Measurements from ENCODE around the gene DBH.

The DBH gene

DNA sequence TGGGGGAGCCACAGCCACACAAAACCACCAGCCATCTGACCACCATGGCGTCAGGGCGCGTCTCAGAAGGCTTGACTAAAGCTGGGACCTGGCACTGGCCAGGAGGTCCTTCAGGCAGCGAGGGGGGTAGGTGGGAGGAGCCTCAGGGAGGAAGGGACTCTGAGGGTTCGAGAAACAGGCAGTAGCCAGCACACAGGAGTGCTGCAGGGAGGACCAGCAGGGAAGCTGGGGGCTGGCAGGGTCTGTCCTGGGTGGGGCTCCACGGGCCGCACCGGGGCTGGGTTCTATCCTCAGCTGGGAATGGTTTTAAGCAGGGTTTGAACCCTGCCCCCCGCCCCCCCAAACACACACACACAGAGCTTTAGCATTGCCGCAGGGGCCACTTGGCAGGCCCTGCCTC is 34.4 kb upstream of the DBH start:
- H3K36me3 ChIP-seq (ENCODE audit: insufficient read depth, low read length) = no peaks in the 10 kb centered on the region
- no peak overlapping the region for H3K4me3 ChIP-seq
- H3K9ac ChIP-seq (ENCODE audit: insufficient read length) = no peak overlapping the region
- TF ChIP-seq POLR2AphosphoS5 (IDR thresholded peaks at IDR 0.05; ENCODE audit: borderline replicate concordance, low read depth, low read length) = no peak
- no peak overlapping the region for H3K27ac ChIP-seq
- no peak for DNase-seq (ENCODE audit: low read depth, low spot score)
- 0 out of 2 replicates have a peak, but pooled peaks cover 5% of the 10 kb centered on the region for H3K9me3 ChIP-seq (ENCODE audit: low read depth, low read length)

DNA sequence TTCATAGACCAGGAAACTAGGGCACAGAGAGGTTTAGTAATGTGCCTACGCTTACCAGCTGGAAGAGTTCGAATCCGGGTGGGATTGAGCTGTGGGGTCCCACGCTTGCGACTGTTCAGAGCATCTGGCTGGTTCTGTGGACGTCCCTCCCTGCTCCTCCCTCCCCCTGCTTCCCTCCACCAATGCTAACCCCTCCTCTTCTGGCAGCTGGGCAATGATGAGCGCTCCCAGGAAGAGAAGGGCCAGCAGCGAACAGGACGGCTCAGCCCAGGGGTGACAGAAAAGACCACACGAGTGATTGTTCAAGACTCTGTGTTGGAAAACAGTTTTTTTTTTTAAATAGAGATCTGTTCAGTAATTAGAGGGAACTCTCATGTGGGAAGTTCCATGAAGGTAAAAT is 33.9 kb upstream of the DBH start:
- no peaks in the 10 kb centered on the region for H3K36me3 ChIP-seq (ENCODE audit: insufficient read depth, low read length)
- TF ChIP-seq POLR2AphosphoS5 (IDR thresholded peaks at IDR 0.05; ENCODE audit: borderline replicate concordance, low read depth, low read length) = no peak
- DNase-seq (ENCODE audit: low read depth, low spot score) = no peak

DNA sequence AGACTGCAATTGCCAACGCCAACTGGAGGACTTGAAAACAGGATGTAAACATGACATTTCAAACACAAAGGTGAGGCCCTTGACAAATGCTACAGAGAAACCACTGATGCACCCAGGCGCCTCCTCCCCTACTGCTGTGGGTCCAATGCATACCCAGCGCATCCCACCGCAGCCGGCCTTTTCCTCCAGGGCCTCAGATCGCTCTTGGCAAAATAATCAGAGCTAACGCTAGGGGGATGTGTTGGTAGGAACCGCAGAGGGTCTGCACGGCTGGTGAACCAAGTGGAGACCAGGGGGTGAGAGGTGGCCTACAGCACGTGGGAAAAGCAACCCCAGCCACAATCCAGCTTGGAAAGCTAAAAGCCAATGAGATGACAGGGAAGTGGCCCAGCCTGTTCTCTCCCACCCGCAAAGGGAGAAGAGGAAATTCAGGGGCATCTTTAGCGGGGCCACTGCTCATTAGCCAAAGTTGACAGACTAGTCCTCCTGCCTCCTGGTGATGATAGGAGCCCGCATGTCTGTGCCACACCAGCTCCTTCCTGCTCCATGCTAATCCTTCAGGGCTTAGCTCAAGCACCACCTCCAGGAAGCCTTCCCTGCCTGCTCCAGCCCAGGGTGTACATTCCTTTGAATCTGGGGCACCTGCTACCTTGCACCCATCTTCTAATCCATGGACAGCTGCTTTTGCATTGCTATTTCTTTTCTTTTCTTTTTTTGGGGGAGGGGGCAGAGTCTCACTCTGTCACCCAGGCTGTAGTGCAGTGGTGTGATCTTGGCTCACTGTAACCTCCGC is 32.8 kb upstream of the DBH start:
- no peak for TF ChIP-seq FOXP2 (optimal IDR thresholded peaks at IDR 0.05; ENCODE audit: control extremely low read depth, extremely low read length, insufficient read depth)
- TF ChIP-seq EZH2 (IDR thresholded peaks at IDR 0.05) = no peak
- TF ChIP-seq POLR2AphosphoS5 (IDR thresholded peaks at IDR 0.05; ENCODE audit: borderline replicate concordance, low read depth, low read length) = no peak
- H3K4me3 ChIP-seq = no peak overlapping the region
- H3K27ac ChIP-seq = no peak overlapping the region
- no peaks in the 10 kb centered on the region for H3K36me3 ChIP-seq (ENCODE audit: insufficient read depth, low read length)
- no peak overlapping the region for H3K9ac ChIP-seq (ENCODE audit: insufficient read length)
- H3K9me3 ChIP-seq (ENCODE audit: low read depth, low read length) = no peaks in the 10 kb centered on the region
- no peak for DNase-seq (ENCODE audit: low read depth, low spot score)

More for the DNA sequence above, 33.9 kb upstream of the DBH start:
- no peak overlapping the region for H3K4me3 ChIP-seq
- 0 out of 2 replicates have a peak, but pooled peaks cover 5% of the 10 kb centered on the region for H3K9me3 ChIP-seq (ENCODE audit: low read depth, low read length)
- no peak overlapping the region for H3K27ac ChIP-seq
- H3K9ac ChIP-seq (ENCODE audit: insufficient read length) = no peak overlapping the region

DNA sequence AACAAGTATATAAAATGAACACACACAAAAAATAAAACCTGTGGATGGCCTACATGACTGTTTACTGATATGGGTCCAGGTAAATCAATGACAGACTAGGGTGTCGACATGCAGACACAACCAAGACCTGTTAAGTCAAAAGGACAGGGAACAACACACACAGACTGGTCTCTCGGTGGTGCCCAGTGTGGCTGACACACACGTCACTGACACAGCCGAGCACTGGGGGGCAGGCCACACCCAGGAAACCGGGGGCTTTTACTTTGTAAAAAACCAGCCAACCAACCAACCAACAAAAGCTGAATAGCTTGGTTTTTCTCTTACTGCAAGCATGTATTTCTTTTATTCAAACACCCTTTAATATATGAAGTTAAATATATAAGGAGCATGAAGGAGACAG is 31.9 kb upstream of the DBH start:
- H3K4me3 ChIP-seq = no peak overlapping the region
- TF ChIP-seq POLR2AphosphoS5 (IDR thresholded peaks at IDR 0.05; ENCODE audit: borderline replicate concordance, low read depth, low read length) = no peak
- no peak for TF ChIP-seq EZH2 (IDR thresholded peaks at IDR 0.05)
- no peak for TF ChIP-seq FOXP2 (optimal IDR thresholded peaks at IDR 0.05; ENCODE audit: control extremely low read depth, extremely low read length, insufficient read depth)

DNA sequence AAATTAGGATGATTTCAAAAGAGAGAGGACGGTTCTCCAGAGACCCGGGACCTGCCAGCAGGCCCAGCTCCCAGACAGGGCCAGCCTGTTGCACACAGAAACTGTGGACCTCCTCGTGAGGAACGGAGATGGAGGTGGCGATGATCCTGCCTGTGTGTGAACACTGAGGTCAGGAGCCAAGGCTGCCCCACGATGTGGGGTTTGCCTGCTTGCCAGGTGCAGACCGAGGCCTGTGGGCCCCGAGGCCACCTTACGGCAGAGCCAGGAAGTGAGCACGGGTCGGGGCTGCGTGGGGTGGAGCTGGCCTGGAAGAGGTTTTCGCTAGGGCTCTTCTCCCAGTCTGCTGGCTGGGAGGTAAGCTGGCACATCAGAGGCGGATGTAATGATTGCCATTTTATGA is 31.3 kb upstream of the DBH start:
- DNase-seq (ENCODE audit: low read depth, low spot score) = no peak
- H3K9ac ChIP-seq (ENCODE audit: insufficient read length) = no peak overlapping the region
- H3K36me3 ChIP-seq (ENCODE audit: insufficient read depth, low read length) = no peaks in the 10 kb centered on the region
- no peak for TF ChIP-seq POLR2AphosphoS5 (IDR thresholded peaks at IDR 0.05; ENCODE audit: borderline replicate concordance, low read depth, low read length)
- no peak for TF ChIP-seq EZH2 (IDR thresholded peaks at IDR 0.05)
- TF ChIP-seq FOXP2 (optimal IDR thresholded peaks at IDR 0.05; ENCODE audit: control extremely low read depth, extremely low read length, insufficient read depth) = no peak
- H3K27ac ChIP-seq = no peak overlapping the region
- H3K9me3 ChIP-seq (ENCODE audit: low read depth, low read length) = no peaks in the 10 kb centered on the region
- no peak overlapping the region for H3K4me3 ChIP-seq

More for the DNA sequence above, 31.9 kb upstream of the DBH start:
- Histone ChIP-seq H3K9ac (ENCODE audit: insufficient read length) (no peak overlapping the region), H3K9me3 (ENCODE audit: low read depth, low read length) (no peaks in the 10 kb centered on the region), H3K27ac (no peak overlapping the region), H3K36me3 (ENCODE audit: insufficient read depth, low read length) (no peaks in the 10 kb centered on the region)
- no peak for DNase-seq (ENCODE audit: low read depth, low spot score)

DNA sequence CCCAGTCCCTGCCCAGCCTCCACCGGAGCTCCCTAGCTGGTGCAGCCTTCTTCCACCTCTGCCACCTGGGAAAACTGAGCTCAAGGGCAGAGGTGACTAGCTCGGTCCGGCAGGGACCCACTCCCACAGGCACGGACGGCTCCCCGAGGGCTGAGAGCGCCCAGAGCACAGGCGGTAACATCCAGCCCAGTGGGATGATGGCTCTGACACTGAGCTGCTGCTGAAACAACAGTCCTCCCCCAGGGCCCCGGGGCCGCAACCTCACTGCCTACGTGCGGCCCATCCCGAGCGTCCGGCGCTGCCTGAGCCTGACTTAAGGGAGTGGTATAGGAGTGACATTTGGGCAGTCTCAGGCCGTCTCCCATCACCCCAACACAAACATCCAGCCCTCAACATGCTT is 30.7 kb upstream of the DBH start:
- no peaks in the 10 kb centered on the region for H3K36me3 ChIP-seq (ENCODE audit: insufficient read depth, low read length)
- no peak overlapping the region for H3K27ac ChIP-seq
- DNase-seq (ENCODE audit: low read depth, low spot score) = no peak
- TF ChIP-seq POLR2AphosphoS5 (IDR thresholded peaks at IDR 0.05; ENCODE audit: borderline replicate concordance, low read depth, low read length) (no peak), EZH2 (IDR thresholded peaks at IDR 0.05) (no peak), FOXP2 (optimal IDR thresholded peaks at IDR 0.05; ENCODE audit: control extremely low read depth, extremely low read length, insufficient read depth) (no peak)
- no peak overlapping the region for H3K4me3 ChIP-seq
- no peaks in the 10 kb centered on the region for H3K9me3 ChIP-seq (ENCODE audit: low read depth, low read length)
- no peak overlapping the region for H3K9ac ChIP-seq (ENCODE audit: insufficient read length)

DNA sequence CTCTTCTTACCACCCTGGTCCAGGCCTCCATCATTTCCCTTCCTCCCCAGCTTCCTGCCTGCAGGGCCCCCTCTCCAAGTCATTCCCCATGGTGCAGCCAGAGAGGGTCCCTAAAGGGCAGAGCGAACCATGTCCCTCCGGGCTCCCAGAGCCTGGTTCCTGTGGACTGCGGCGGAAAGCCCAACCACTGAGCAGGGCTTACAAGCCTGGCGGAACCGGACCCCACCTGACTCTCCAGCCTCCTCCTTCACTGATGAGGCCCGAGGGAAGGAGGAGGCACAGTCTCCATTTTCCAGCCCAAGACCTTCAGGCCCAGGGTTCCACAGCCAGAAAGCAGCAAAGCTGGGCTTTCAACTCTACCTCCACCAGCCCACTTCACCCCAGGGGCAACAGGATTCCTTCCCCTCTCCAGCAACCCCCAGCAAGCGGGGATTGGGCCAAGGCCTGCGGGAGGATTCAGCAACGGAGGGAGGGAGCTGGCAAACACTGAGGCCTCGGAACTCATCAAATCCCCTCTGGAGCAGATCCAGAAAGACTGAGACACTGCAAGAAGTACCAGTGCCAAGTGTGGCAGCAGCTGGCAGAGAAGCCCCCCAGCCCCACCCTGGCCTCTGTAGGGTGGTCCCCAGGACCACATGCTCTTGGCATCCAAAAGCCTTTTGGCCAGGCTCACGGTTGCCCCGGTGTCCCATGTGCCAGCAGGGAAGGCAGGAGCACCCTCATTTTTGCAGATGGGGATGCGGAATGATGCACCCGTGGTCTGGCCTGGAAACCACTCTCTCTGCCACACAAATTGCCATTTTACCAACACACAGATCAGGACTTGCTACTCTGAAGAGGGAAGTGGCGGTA is 30.1 kb upstream of the DBH start:
- Histone ChIP-seq H3K27ac (no peak overlapping the region), H3K4me3 (no peak overlapping the region), H3K9ac (ENCODE audit: insufficient read length) (no peak overlapping the region), H3K36me3 (ENCODE audit: insufficient read depth, low read length) (no peaks in the 10 kb centered on the region), H3K9me3 (ENCODE audit: low read depth, low read length) (no peaks in the 10 kb centered on the region)
- TF ChIP-seq EZH2 (IDR thresholded peaks at IDR 0.05) = no peak
- no peak for TF ChIP-seq POLR2AphosphoS5 (IDR thresholded peaks at IDR 0.05; ENCODE audit: borderline replicate concordance, low read depth, low read length)
- TF ChIP-seq FOXP2 (optimal IDR thresholded peaks at IDR 0.05; ENCODE audit: control extremely low read depth, extremely low read length, insufficient read depth) = no peak
- DNase-seq (ENCODE audit: low read depth, low spot score) = no peak

DNA sequence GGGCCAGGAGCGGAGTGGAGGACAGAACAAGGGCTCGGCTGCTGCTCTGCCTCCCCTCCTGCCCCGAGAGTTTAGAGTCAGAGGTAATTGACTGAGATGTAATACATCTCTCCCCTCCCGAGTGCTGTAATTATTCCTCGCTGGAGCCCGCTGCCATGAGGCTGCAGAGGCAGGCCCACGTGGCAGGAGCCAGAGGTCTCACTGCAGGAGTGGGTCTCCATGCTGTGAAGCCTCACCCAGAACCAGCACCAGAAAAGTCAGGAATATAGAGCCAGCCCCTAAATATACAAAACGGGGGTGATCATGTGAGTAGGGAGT is 29.5 kb upstream of the DBH start:
- no peak for DNase-seq (ENCODE audit: low read depth, low spot score)
- TF ChIP-seq POLR2AphosphoS5 (IDR thresholded peaks at IDR 0.05; ENCODE audit: borderline replicate concordance, low read depth, low read length) (no peak), EZH2 (IDR thresholded peaks at IDR 0.05) (no peak), FOXP2 (optimal IDR thresholded peaks at IDR 0.05; ENCODE audit: control extremely low read depth, extremely low read length, insufficient read depth) (no peak)

More for the DNA sequence above, 29.5 kb upstream of the DBH start:
- Histone ChIP-seq H3K4me3 (no peak overlapping the region), H3K36me3 (ENCODE audit: insufficient read depth, low read length) (no peaks in the 10 kb centered on the region), H3K9me3 (ENCODE audit: low read depth, low read length) (no peaks in the 10 kb centered on the region), H3K9ac (ENCODE audit: insufficient read length) (no peak overlapping the region), H3K27ac (no peak overlapping the region)

Data from SK-N-MC (cell line).